ENCODE results near the gene SNRPD2. TPM values are rescaled to one million over a fixed set of nuclear protein-coding genes. Genes with fewer than 3 reads are reported as not detected.
A peak's percentile ranks its signal among the peaks of the same experiment; 100 is the strongest.
"Not testable (repeated sequence)": the region's sequence is repeated elsewhere in the genome, so short reads cannot be mapped to it uniquely, and the experiment has no call there.

Gene SNRPD2
- total RNA-seq, 1 experiment from 2014 or later = 625 TPM

DNA sequence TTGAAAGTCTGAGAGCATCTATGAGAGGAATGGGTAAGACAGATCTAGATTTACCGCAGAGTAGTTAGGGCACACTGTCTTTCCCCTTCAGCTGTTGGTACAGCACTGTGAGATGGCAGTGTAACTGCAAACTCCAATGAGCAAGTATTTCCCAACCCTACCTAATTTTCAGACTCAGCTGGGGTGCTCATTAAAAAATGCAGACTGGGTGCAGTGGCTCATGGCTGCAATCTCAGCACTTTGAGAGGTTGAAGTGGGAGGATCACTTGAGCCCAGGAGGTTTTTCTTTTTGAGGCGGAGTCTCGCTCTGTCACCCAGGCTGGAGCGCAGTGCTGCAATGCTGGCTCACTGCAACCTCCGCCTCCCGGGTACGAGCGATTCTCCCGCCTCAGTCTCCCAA is 13.4 kb upstream of the SNRPD2 start:
- no peak for DNase-seq (ENCODE audit: low read depth)

DNA sequence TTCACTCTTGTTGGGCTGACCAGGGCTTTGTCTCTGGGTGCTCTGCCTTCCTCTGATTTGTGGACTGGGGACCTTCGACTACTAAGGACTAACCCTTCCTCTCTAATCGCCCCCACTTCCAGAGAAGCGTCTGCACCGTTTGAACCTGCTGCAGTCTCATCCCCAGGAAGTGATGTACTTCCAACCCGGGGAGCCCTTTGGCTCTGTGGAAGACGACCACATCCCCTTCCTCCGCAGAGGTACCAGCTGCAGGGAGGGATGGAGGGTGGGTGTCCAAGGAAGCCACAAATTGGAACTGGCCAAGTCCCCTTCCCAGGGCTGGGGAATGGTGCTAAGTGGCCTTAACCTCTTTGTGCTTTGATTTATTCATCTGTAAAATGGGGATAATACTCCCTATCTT is 9.9 kb upstream of the SNRPD2 start:
- no peak for DNase-seq (ENCODE audit: low read depth)

DNA sequence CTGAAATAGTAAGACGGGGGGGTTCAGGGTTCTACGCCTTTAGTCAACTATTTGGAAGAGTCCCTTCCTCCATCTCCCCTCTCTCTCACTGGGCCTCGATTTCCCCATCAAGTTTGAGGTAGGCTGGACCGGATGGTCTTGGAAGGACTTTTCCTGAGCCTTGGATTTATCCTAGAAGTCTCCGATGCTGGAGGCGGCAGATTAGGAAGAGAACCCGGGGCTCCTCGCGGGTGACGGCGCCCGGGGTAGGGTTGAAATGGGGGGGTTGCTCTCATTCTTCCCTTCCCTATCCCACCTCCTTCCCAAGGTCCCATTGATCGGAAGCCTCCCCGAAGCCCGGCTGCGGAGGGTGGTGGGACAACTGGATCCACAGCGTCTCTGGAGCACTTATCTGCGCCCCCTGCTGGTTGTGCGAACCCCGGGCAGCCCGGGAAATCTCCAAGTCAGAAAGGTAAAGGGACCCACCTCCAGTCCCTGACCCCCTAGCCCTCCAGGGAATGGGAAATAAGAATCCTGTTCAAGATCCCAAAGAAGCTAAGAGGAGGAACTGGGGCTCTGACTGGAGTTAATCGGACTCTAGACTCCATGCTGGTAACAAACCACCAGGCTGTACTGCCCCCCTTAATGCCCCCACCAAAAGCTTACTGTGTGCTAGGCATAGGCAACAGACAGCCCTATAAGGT is 1.5 kb upstream of the SNRPD2 start:
- DNase-seq (ENCODE audit: low read depth) = peak; percentile 76

DNA sequence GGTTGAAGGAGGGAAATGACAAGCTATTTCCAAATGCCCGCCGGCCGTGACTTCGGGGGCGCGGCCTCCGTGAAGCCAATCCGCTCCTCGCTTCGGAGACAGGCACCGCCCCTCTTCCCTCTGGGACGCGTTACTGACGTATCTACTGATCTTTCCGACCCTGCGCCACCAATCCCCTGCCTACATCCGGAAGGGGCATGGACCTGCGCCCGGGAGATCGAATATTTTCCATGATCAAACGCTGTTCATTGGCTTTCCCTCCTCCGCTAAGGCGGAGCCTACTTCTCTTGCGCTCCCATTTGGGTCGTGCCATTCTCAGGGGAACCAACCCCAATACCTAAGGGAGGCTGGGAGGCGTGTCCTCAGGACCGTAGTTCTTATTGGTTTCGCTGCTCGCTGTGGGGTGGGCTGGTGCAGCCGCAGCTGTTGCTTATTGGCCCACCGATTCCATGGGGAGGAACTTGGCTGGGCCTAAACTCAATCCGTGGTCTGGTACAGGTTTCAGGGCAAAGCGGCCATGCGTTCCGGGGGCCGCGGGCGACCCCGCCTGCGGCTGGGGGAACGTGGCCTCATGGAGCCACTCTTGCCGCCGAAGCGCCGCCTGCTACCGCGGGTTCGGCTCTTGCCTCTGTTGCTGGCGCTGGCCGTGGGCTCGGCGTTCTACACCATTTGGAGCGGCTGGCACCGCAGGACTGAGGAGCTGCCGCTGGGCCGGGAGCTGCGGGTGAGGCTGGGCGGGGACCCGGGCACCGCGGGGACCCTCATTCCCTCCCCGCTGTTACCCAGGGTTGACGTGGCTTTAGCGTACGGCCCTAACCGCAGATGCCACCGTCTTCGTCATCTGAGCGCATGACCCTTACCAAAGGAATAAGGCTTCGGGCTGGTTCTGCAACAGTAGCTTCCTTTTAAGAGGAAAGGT is 693 bp upstream of the SNRPD2 start, which contains the start of gene QPCTL:
QPCTL (plus strand) TSS at position 480 of the 919 bp plus-strand sequence; CDS start at position 518, 38 bp downstream.
- DNase-seq (ENCODE audit: low read depth) = peak; percentile 100

DNA sequence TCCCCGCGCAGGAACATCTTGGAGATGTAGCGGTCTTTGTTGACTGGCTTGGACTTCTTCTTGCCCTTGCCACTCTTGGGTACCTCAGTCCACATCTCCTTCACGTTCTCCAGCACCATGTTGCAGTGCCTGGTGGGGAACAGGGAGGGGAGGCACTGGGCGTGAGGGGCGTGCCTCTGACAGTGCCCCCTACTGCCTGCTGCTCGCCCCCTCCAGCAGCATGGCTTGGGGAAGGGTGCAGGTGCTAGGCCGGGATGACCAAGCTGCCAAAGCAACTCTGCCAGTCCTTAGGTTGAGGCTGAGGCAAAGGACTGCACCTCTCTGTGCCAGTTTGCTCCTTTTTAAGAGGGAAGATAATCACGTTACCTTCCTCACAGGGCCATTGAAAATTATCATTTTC is 4.2 kb downstream of the SNRPD2 start:
- no peak for DNase-seq (ENCODE audit: low read depth)

DNA sequence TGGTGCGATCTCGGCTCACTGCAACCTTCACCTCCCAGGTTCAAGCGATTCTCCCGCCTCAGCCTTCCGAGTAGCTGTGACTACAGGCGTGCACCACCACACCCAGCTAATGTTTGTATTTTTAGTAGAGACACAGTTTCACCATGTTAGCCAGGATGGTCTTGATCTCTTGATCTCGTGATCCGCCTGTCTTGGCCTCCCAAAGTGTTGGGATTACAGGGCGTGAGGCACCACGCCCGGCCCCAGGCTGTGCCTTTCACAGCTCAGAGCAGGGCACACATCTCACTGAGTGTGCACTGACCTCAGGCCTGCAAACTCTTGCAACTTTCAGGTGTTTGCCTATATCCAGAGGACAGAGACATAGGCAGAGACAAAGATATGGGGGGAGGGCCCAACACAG is 6.7 kb downstream of the SNRPD2 start:
- not testable (repeated sequence) for DNase-seq (ENCODE audit: low read depth)

DNA sequence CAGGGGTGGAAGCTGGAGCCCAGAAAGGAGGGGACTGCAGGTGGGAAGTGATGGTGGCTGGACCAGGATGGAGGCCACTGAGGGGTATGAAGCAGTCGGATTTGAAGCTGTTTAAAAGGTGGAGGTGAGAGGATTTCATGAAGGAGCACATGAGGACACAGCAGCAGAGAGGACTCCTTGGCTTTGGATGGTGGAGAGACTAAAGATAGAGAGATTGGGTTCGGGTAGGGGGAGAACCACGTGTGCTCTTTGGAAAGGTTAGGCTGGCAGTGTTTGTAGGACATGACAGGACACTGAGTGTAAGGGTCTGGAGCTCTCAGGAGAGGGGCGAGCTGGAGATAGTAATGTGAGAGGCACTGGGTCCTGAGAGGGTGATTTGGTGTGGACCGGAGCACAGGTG is 8.8 kb downstream of the SNRPD2 start:
- DNase-seq (ENCODE audit: low read depth) = no peak

DNA sequence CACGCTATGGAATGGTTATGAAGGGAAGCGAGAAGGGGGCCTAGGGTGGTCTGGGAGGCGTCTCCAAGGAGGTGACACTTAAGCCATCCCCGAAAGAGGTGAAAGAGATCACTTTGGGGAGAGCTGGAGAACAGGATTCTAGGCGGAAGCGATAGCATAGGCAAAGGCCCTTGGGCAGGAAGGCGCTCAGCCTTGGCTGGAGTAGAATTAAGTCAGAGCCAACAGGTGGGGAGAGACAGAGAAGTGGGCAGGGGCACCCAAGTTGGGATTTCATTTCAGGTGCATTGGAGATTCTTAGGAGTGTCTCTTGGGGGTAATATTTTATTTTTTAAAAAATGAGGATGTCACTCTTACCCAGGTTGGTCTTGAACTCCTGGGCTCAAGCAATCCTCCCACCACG is 9.6 kb downstream of the SNRPD2 start:
- DNase-seq (ENCODE audit: low read depth) = no peak

DNA sequence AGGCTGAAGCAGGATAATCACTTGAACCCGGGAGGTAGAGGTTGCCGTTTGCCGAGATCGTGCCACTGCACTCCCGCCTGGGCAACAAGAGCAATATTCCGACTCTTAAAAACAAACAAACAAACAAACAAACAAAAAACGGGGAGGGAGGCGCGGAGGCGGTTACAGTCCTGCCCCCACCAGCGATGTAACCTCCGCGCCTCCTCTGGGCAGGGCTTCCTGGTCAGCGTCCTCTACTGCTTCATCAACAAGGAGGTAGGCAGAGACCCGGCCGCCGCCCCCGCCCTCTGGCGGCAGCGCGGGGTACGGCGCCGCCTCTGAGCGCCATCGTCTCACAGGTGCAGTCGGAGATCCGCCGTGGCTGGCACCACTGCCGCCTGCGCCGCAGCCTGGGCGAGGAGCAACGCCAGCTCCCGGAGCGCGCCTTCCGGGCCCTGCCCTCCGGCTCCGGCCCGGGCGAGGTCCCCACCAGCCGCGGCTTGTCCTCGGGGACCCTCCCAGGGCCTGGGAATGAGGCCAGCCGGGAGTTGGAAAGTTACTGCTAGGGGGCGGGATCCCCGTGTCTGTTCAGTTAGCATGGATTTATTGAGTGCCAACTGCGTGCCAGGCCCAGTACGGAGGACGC is 10.2 kb downstream of the SNRPD2 start:
- DNase-seq (ENCODE audit: low read depth) = peak; percentile 88

DNA sequence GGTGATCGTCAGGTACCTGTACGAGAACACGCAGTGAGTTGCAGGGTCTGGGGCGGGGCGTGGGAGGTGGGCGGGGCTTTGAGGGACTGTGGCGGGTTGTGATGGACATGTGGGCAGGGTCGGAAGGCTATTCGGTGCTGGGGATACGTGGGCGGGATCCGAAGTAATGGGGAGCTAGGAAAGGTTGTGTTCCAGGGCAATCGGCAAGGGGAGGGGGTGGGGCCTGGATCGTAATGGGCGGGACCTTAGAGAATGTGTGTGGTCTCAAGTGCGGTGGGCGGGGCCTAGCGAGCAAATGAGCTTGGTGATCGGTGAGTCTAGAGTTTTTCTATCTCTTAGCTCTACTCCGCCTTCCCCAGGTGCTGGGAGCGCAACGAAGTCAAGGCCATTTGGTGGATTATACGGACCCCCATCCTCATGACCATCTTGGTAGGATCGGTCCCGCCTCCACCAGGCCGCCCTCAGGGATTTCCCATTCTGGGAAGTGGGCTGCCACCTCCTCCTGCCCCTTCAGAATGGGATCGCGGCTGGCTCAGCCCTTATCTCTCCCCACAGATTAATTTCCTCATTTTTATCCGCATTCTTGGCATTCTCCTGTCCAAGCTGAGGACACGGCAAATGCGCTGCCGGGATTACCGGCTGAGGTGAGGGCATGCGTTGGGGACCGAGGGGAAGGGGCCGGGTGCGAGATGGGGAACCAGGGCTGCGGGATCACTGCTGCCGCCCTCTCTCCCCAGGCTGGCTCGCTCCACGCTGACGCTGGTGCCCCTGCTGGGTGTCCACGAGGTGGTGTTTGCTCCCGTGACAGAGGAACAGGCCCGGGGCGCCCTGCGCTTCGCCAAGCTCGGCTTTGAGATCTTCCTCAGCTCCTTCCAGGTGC is 14.2 kb downstream of the SNRPD2 start:
- DNase-seq (ENCODE audit: low read depth) = peak; percentile 94

DNA sequence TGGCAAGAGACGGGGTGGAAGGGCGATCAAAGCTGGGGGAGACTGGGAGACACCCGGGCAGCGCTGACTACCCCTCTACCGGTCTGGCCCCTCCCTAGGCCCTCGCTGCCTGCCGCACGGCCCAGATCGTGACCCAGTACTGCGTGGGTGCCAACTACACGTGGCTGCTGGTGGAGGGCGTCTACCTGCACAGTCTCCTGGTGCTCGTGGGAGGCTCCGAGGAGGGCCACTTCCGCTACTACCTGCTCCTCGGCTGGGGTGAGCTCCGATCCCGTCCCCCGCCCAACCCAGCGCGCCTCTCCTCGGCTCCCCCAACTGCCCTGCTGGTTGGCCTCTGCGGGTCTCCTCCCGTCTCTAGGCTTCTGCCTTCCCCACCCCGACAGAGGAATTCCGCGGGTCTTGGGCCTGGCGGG is 14.9 kb downstream of the SNRPD2 start:
- no peak for DNase-seq (ENCODE audit: low read depth)

DNA sequence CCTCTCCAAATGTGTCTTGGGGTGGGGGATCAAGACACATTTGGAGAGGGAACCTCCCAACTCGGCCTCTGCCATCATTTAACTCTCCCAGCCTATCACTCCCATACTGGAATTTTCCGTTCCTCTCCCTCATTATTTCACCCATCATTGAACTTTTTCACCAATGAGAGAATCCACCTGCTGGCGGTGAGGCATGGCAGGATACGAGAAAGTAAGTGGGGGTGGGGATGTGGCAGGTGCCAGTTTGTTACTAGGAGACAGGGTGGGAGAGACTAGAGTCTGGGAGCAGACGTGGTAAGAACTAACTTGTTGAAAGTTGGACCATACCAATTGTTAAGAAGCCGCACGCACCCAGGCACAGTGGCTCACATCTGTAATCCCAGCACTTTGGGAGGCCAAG is 16.8 kb downstream of the SNRPD2 start:
- DNase-seq (ENCODE audit: low read depth) = no peak

DNA sequence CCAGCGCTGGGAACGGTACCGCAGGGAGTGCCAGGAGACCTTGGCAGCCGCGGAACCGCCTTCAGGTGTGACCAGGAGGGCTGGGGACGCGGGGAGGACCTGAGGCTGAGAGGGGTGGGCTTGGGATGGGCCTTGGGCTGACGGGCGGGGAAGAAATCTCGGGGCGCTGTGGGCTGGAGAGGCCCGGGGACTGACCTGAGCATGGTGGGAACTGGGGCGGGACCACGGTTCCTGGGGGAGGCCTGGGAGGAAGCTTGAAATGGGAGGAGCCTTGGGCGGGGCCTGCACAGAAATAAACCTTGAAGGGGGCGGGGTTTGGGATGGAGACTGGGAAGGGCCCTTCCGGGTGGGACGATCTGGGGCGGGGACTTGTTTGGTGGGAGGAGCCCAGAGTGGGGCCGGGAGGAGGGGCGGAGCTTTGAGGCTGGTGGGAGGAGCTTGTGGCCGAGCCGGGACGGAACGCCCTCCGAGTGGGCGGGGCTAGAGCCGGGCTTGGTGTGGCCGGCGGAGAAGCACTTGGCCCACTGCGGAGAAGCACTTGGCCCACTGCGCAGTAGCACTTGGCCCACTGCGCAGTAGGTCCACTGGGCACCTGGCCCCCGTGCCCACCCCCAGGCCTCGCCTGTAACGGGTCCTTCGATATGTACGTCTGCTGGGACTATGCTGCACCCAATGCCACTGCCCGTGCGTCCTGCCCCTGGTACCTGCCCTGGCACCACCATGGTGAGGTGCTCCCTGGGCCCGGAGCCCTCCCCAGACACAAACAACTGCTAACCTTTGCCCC is 20.9 kb downstream of the SNRPD2 start:
- peak; percentile 83 for DNase-seq (ENCODE audit: low read depth)

DNA sequence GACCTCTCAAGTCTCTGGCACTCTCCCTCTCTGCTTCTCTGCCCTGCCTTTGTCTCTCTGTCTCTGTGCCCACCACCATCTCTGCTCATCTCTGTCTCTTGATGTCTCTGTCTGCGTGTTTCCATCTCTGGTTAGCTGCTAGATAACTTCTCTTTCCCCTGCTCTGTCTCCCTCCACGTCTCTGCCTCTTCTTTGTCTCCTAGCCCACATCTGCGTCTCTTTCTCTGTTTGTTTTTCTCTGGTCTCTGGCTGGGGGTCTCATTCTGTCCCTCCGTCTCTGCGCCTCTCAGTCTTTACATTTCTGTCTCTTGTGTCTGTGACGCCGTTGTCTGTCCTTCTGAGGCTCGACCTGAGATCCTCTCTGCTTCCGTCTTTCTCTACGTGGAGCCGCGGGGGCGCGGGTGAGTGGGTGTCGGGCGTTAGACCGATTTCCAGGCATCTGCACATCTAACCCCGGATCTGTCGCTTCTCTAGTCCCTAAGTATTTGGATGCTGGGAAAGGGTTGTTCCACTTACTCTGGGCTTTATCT is 23.3 kb downstream of the SNRPD2 start:
- no peak for DNase-seq (ENCODE audit: low read depth)

DNA sequence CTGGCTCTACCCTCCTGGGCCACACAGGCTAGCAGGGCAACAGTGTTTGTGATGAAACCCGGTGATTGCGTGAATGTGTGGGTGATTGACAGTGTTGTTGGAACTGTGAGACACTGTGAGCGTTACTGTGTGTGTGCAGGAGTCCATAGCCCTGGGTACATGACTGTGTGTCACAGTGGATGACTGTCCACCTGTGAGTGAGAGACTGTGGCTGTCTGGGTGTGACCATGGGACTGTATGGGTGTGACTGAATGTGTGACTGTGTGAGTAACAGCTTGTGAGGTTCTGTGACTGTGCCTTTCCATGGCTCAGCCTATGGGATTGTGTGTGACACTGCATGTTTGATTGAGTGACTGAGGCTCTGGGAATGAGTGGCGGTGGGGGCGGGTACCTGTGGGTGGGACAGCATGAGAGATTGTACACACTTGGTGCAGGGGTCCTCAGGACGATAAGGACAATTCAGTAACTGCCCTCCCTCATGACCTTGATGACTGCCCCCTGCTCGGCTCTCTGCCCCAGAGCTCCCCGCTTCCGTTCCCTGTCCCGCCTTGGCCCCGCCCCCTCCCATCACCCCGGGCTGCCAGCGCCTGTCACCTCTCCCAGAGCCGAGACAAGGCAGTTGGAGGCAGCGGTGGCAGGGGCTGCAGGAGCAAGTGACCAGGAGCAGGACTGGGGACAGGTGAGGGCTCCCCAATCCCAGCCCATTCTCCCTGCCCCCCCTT is 24.0 kb downstream of the SNRPD2 start, which contains the start of gene GIPR:
GIPR (plus strand) TSS at position 602 of the 722 bp plus-strand sequence. CDS start 1,300 bp downstream, outside the sequence.
- DNase-seq (ENCODE audit: low read depth) = peak; percentile 59

DNA sequence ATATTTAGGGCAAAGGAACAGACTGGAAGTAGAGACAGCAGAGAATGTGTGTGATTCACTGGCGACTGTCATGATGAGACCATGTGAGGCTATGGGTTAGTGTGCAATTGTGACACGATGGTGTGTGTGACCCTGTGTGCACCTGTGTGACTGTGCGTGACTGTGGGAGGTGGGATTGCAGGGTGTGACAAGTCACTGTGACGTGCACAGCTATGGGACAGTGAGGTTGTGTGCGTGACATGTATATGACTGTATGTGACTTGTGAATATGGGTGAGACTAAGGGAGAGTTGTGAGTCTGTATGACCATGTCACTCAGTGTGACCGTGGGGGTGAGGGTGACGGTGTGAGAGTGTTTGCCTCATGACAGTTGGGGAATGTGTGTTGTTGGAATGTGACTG is 27.2 kb downstream of the SNRPD2 start:
- DNase-seq (ENCODE audit: low read depth) = no peak

DNA sequence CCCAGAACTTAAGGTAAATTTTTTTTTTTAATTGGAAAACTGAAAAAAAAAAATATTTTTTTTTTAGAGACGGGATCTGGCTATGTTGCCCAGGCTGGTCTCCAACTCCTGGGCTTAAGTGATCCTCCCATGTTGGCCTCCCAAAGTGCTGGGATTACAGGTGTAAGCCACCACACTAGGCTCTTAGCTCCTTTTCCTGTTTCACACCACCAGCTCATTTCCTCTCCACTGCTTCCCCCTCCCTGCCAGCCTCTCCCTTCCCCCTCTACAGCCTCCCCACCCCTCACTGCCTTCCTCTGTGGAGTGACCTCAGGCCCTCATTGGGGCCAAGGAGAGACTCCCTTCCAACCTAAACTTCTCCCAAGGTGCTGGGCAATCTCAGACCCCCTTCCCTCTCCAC is 28.0 kb downstream of the SNRPD2 start:
- DNase-seq (ENCODE audit: low read depth) = no peak

DNA sequence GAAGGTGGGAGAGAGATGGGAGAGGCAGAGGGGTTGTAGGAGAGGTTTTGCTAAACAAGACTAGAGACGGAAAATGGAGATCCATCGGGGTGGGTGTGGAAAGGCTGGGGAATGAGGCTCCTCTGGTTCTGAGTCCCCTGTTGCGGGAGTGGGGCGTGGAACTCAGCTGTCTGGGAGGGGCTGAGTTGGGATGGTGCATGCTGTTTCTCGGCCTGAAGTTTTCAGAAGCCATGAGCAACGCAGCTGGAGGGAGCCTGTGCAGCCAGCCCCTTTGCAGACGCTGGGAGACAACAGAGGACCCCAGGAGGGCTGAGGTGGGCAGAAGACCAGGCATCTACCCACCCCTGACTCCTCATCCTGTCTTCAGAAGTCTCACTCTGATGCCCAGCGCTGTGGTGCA is 31.1 kb downstream of the SNRPD2 start:
- DNase-seq (ENCODE audit: low read depth) = no peak

DNA sequence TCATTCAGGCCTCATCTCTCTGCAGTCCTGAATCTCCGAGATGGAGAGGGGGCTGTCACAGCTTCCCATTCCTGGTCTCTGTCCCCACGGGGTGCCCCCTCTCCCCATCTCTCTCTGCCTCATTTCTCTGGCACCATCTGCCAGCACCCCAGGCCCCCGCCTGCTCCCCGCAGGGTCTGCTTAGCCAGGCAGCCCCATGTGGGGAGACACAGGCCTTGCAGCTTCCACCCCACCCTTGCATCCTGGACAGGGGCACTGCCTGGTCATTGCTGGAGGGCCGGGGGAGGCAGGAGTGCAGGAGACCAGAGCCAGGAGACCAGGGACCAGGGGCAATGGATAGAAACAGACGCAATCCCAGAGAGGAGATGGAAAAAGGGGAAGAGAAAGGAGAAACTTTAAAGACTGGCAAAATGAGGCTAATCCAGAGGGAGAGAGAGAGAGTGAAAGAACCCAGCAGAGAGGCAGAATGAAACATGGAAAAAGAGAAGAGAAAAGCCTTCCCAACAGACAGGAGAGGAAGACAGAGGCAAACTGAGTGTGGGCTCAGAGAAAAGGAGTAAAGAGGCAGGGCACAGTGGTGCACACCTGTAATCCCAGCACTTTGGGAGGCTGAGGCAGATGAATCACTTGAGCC is 32.5 kb downstream of the SNRPD2 start:
- no peak for DNase-seq (ENCODE audit: low read depth)
